ENCODE results near the gene SERINC5. TPM values are rescaled to one million over a fixed set of nuclear protein-coding genes. Genes with fewer than 3 reads are reported as not detected.
"Not testable (repeated sequence)": the region's sequence is repeated elsewhere in the genome, so short reads cannot be mapped to it uniquely, and the experiment has no call there.

Gene SERINC5
- total and polyA plus RNA-seq, 3 donors from 2014 or later: 62.3 to 217 (median 158) TPM

DNA sequence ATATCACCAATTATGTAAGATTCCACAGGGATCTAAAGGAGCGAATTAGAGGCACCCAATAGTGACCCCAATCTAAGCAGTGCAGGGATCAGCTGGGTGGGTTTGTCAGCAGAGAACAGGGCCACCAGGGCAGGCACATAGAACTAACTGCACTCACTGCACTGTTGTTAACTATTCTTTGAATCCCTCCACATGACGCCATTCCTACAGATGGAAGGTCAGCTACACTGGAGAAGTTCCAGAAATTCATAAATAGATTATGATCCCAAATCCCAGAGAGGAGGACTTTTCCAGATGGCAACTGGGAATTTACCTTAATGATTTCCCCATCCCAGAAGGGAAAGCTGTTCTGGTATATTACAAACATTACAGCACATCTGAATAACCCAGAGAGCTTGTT is 136.5 kb downstream of the SERINC5 start:
- H3K36me3 ChIP-seq (ENCODE audit: low read depth, missing control alignments): no peaks in the 10 kb centered on the region
- 84 to 86% methylated on average over 2 of the region's 2 CpGs for WGBS, 2 donors
- H3K27me3 ChIP-seq: no peaks in the 10 kb centered on the region
- H3K4me3 ChIP-seq: no peak overlapping the region
- TF ChIP-seq, protein P1, sequence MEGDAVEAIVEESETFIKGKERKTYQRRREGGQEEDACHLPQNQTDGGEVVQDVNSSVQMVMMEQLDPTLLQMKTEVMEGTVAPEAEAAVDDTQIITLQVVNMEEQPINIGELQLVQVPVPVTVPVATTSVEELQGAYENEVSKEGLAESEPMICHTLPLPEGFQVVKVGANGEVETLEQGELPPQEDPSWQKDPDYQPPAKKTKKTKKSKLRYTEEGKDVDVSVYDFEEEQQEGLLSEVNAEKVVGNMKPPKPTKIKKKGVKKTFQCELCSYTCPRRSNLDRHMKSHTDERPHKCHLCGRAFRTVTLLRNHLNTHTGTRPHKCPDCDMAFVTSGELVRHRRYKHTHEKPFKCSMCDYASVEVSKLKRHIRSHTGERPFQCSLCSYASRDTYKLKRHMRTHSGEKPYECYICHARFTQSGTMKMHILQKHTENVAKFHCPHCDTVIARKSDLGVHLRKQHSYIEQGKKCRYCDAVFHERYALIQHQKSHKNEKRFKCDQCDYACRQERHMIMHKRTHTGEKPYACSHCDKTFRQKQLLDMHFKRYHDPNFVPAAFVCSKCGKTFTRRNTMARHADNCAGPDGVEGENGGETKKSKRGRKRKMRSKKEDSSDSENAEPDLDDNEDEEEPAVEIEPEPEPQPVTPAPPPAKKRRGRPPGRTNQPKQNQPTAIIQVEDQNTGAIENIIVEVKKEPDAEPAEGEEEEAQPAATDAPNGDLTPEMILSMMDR (IDR thresholded peaks at IDR 0.05): no peak
- TF ChIP-seq POLR2A (IDR thresholded peaks at IDR 0.05): no peak
- intact Hi-C loops (cut with DNase I; ENCODE audit: low total_unique reads): no loop called here
- H3K9me3 ChIP-seq: no peaks in the 10 kb centered on the region
- H3K27ac ChIP-seq: no peak overlapping the region
- DNase-seq: no peak
- no peaks in the 10 kb centered on the region for H3K4me1 ChIP-seq

- Histone ChIP-seq H3K4me3 (no peak overlapping the region), H3K27me3 (no peaks in the 10 kb centered on the region)
- intact Hi-C loops (cut with DNase I; ENCODE audit: low total_unique reads): no loop called here
Observed at GRCh38 chr5:80117446-80117845, 138.4 kb downstream of the SERINC5 start.

GRCh38 chr5:80116465-80116864 is 139.4 kb downstream of the SERINC5 start:
- no peak for DNase-seq
- no peaks in the 10 kb centered on the region for H3K27me3 ChIP-seq
- 70 to 78% methylated on average over 4 of the region's 4 CpGs for WGBS, 2 donors
- intact Hi-C loops (cut with DNase I; ENCODE audit: low total_unique reads): no loop called here
- TF ChIP-seq, protein P1 (IDR thresholded peaks at IDR 0.05): no peak
- H3K36me3 ChIP-seq (ENCODE audit: low read depth, missing control alignments): no peaks in the 10 kb centered on the region
- H3K27ac ChIP-seq: no peak overlapping the region
- no peaks in the 10 kb centered on the region for H3K9me3 ChIP-seq
- H3K4me1 ChIP-seq: no peaks in the 10 kb centered on the region
- H3K4me3 ChIP-seq: no peak overlapping the region

More at GRCh38 chr5:80117446-80117845, 138.4 kb downstream of the SERINC5 start:
- TF ChIP-seq, protein P1 (IDR thresholded peaks at IDR 0.05): no peak
- no peak for TF ChIP-seq POLR2A (IDR thresholded peaks at IDR 0.05)
- Histone ChIP-seq H3K9me3 (no peaks in the 10 kb centered on the region), H3K4me1 (no peaks in the 10 kb centered on the region), H3K27ac (no peak overlapping the region), H3K36me3 (ENCODE audit: low read depth, missing control alignments) (no peaks in the 10 kb centered on the region)
- DNase-seq: no peak

- 81 to 86% methylated on average over 4 of the region's 4 CpGs for WGBS, 2 donors
- H3K4me3 ChIP-seq: no peak overlapping the region
- TF ChIP-seq, protein P1 (IDR thresholded peaks at IDR 0.05): no peak
- no peak for TF ChIP-seq POLR2A (IDR thresholded peaks at IDR 0.05)
- no peaks in the 10 kb centered on the region for H3K9me3 ChIP-seq
- DNase-seq: no peak
- H3K36me3 ChIP-seq (ENCODE audit: low read depth, missing control alignments): no peaks in the 10 kb centered on the region
- no peaks in the 10 kb centered on the region for H3K4me1 ChIP-seq
- no peaks in the 10 kb centered on the region for H3K27me3 ChIP-seq
- H3K27ac ChIP-seq: no peak overlapping the region
- intact Hi-C loops (cut with DNase I; ENCODE audit: low total_unique reads): no loop called here
Observed at GRCh38 chr5:80116000-80116399, 139.8 kb downstream of the SERINC5 start.

DNA sequence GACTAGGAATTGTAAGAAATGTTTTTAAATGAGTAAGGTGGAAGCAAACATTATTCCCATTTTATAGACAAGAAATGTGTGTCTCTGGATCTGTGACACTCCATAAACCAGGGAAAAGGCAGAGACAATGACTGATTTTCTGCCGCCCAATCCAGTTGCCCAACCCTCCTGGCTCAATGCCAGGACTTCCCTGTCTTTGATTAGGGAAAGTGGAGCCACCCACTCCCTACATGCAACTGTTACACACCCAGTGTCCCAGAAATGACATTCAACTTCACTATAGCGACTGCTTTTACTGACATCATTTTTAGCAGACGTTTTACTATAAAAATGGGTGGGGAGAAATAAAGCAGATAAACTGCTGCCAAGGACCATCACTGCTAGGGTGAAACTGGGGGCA is 141.0 kb downstream of the SERINC5 start:
- H3K27me3 ChIP-seq: no peaks in the 10 kb centered on the region
- 92% methylated on average over 3 of the region's 3 CpGs for WGBS, 2 donors
- H3K4me1 ChIP-seq: peaks cover 4% of the 10 kb centered on the region
- intact Hi-C loops (cut with DNase I; ENCODE audit: low total_unique reads): no loop called here
- H3K27ac ChIP-seq: no peak overlapping the region
- H3K36me3 ChIP-seq (ENCODE audit: low read depth, missing control alignments): no peaks in the 10 kb centered on the region
- no peaks in the 10 kb centered on the region for H3K9me3 ChIP-seq
- TF ChIP-seq POLR2A (IDR thresholded peaks at IDR 0.05): no peak
- TF ChIP-seq, protein P1 (IDR thresholded peaks at IDR 0.05): no peak
- DNase-seq: no peak
- H3K4me3 ChIP-seq: no peak overlapping the region

DNA sequence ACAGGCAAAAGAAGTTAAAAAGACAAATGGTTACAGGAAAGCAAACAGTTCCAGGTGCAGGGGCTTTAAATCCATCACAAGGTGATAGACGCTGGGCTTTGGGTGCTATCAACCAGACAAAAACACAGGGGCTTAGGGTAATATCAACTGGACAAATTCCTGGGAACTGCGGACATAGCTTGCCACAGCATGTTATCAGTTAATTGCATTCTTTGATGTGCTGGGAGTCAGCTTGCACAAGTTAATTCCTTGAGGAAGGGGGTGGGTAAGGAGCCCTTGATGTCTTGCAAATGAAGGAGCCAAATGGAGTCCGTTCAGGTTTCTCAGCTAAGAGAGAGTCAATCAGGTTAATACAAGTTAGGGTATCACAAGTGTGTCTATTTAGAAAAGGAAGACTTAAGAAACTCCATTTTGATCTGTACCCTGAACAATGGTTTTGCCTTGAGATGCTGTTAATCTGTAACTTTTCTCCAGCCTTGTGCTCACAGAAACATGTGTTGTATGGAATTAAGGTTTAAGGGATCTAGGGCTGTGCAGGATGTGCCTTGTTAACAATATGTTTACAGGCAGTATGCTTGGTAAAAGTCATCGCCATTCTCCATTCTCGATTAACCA is 144.4 kb downstream of the SERINC5 start:
- peaks cover 12% of the 10 kb centered on the region for H3K4me1 ChIP-seq
- H3K27me3 ChIP-seq; H3K9me3 ChIP-seq; H3K27ac ChIP-seq; H3K4me3 ChIP-seq; DNase-seq; intact Hi-C loops (cut with DNase I; ENCODE audit: low total_unique reads); H3K36me3 ChIP-seq (ENCODE audit: low read depth, missing control alignments): not testable (repeated sequence)
- 63 to 64% methylated on average over 5 of the region's 5 CpGs for WGBS, 2 donors

All from testis (tissue), 3 donors.